Neural cell (in vitro differentiated cells): Measurements from ENCODE around the gene HPDL.

ENCODE experiments used
- CTCF ChIP-seq: fragments of 450-650 bp; IDR thresholded peaks from 2 replicates; pipeline ENCODE4 v1.5.1; 2014; ENCODE audit warnings: antibody characterized with exemption, mild to moderate bottlenecking, moderate library complexity; ENCODE audit not compliant: poor library complexity, severe bottlenecking
- POLR2AphosphoS5 ChIP-seq: IDR thresholded peaks from 2 replicates; pipeline ENCODE4 v1.6.1; 2012
- RAD21 ChIP-seq: fragments of 450-650 bp; conservative IDR thresholded peaks from 2 replicates; pipeline ENCODE4 v1.6.1; 2014; ENCODE audit warnings: antibody characterized with exemption, mild to moderate bottlenecking, moderate library complexity
- TF ChIP-seq, protein P1 (sequence below): IDR thresholded peaks from 2 replicates; pipeline ENCODE4 v1.6.1; 2012; ENCODE audit warnings: borderline replicate concordance

DNA sequence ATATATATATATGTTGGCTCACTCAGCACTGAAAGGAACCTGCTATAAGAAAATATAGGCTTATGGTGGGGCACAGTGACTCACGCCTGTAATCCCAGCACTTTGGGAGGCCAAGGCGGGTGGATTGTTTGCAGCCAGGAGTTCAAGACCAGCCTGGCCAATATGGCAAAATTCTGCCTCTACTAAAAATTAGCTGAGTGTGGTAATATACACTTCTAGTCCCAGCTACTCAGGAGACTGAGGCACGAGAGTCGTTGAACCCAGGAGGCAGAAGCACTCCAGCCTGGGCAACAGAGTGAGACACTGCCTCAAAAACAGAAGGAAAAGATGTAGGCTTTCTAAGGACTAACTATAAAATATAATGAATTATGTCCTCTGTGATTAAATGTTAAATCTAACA, 28.1 kb downstream of the HPDL start:
- TF ChIP-seq, protein P1, sequence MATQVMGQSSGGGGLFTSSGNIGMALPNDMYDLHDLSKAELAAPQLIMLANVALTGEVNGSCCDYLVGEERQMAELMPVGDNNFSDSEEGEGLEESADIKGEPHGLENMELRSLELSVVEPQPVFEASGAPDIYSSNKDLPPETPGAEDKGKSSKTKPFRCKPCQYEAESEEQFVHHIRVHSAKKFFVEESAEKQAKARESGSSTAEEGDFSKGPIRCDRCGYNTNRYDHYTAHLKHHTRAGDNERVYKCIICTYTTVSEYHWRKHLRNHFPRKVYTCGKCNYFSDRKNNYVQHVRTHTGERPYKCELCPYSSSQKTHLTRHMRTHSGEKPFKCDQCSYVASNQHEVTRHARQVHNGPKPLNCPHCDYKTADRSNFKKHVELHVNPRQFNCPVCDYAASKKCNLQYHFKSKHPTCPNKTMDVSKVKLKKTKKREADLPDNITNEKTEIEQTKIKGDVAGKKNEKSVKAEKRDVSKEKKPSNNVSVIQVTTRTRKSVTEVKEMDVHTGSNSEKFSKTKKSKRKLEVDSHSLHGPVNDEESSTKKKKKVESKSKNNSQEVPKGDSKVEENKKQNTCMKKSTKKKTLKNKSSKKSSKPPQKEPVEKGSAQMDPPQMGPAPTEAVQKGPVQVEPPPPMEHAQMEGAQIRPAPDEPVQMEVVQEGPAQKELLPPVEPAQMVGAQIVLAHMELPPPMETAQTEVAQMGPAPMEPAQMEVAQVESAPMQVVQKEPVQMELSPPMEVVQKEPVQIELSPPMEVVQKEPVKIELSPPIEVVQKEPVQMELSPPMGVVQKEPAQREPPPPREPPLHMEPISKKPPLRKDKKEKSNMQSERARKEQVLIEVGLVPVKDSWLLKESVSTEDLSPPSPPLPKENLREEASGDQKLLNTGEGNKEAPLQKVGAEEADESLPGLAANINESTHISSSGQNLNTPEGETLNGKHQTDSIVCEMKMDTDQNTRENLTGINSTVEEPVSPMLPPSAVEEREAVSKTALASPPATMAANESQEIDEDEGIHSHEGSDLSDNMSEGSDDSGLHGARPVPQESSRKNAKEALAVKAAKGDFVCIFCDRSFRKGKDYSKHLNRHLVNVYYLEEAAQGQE, result no peak
- TF ChIP-seq CTCF (no peak), RAD21 (no peak), POLR2AphosphoS5 (no peak)
